H1 (cell line): ENCODE results near the gene SLC24A5. TPM values are rescaled to one million over a fixed set of nuclear protein-coding genes. Genes with fewer than 3 reads are reported as not detected.

Experiments used
- CTCF ChIA-PET: fragments of 300-600 bp; sonication (Branson Sonifier 250); formaldehyde crosslinking; loops from one replicate; lab custom pipeline; 2021; ENCODE audit not compliant: partially characterized antibody; lab: Charles Lee
- POLR2A ChIA-PET: fragments of 300-600 bp; sonication (Branson Sonifier 250); formaldehyde crosslinking; loops from one replicate; lab custom pipeline; 2021; ENCODE audit warnings: inconsistent platforms; ENCODE audit not compliant: partially characterized antibody; lab: Charles Lee
- DNase-seq, 2 experiments: peaks; one replicate each; pipeline versions ENCODE4 v3.0.0 to v3.0.0-alpha.2; 2010 to 2022; ENCODE audit warnings: low spot score in 2 of 2, low read depth in 1 of 2, mixed read lengths in 1 of 2
- FAIRE-seq: peaks from 2 replicates; lab custom pipeline; 2011; peaks lifted over from hg19 to GRCh38; lab: Jason Lieb, UNC
- H2AFZ ChIP-seq: 2 replicates; pipeline ENCODE4 v1.8.1; 2012; ENCODE audit warnings: low read length, inconsistent platforms
- H2AK5ac ChIP-seq: 2 replicates; pipeline ENCODE4 v1.6.1; 2013; ENCODE audit warnings: low read depth, low read length
- H2BK120ac ChIP-seq: replicated peaks from 2 replicates; pipeline ENCODE3; 2013; ENCODE audit warnings: low read depth, low read length, inconsistent platforms
- H2BK12ac ChIP-seq: 2 replicates; pipeline ENCODE4 v1.6.1; 2013; ENCODE audit warnings: low read depth, low read length
- H2BK15ac ChIP-seq: 2 replicates; pipeline ENCODE4 v1.6.1; 2013; ENCODE audit warnings: low read length
- H2BK20ac ChIP-seq: 2 replicates; pipeline ENCODE4 v1.6.1; 2013; ENCODE audit warnings: low read length
- H2BK5ac ChIP-seq: 2 replicates; pipeline ENCODE4 v1.6.1; 2013; ENCODE audit warnings: low read depth, low read length
- H3K14ac ChIP-seq: 2 replicates; pipeline ENCODE4 v1.6.1; 2013; ENCODE audit warnings: inconsistent platforms; ENCODE audit not compliant: insufficient read length
- H3K18ac ChIP-seq: 2 replicates; pipeline ENCODE4 v1.6.1; 2013; ENCODE audit warnings: low read length; ENCODE audit errors: extremely low read depth
- H3K23ac ChIP-seq: 2 replicates; pipeline ENCODE4 v1.6.1; 2013; ENCODE audit warnings: inconsistent platforms; ENCODE audit not compliant: insufficient read length
- H3K23me2 ChIP-seq: 2 replicates; pipeline ENCODE4 v1.6.1; 2013; ENCODE audit warnings: low read depth, low read length
- H3K27ac ChIP-seq: 2 replicates; pipeline ENCODE4 v1.6.1; 2011; ENCODE audit warnings: low read depth, low read length, inconsistent platforms
- H3K27me3 ChIP-seq, 4 experiments: replicated peaks in 1 of 4; 1 replicate in 1 of 4; 2 replicates in 3 of 4; pipeline versions ENCODE4 v1.6.1 to v1.8.1; 2011 to 2013; ENCODE audit warnings: low read length in 3 of 4, mild to moderate bottlenecking in 3 of 4, inconsistent platforms in 2 of 4, mixed read lengths in 2 of 4, moderate library complexity in 1 of 4; ENCODE audit not compliant: control insufficient read depth in 3 of 4, insufficient read depth in 3 of 4; ENCODE audit errors: extremely low read depth in 1 of 4
- H3K36me3 ChIP-seq, 4 experiments: 2 replicates each; pipeline versions ENCODE4 v1.6.1 to v1.8.1; 2011 to 2013; ENCODE audit warnings: mild to moderate bottlenecking in 4 of 4, low read length in 3 of 4, moderate library complexity in 2 of 4, control low read depth in 1 of 4, inconsistent platforms in 1 of 4; ENCODE audit not compliant: insufficient read depth in 4 of 4, control insufficient read depth in 2 of 4
- H3K4ac ChIP-seq: replicated peaks from 2 replicates; pipeline ENCODE3; 2013; ENCODE audit warnings: low read length, low read depth, mixed read lengths, inconsistent platforms; ENCODE audit not compliant: insufficient read length
- H3K4me1 ChIP-seq, 4 experiments: replicated peaks in 1 of 4; 1 replicate in 1 of 4; 2 replicates in 3 of 4; pipeline versions ENCODE4 v1.6.1 to v1.8.1; 2011 to 2013; ENCODE audit warnings: low read length in 3 of 4, inconsistent platforms in 2 of 4, mixed read lengths in 1 of 4; ENCODE audit not compliant: insufficient read depth in 4 of 4, control insufficient read depth in 3 of 4
- H3K4me2 ChIP-seq, 2 experiments: 2 replicates each; pipeline versions ENCODE4 v1.6.1 to v1.8.1; 2011 to 2013; ENCODE audit warnings: low read depth in 2 of 2, low read length in 2 of 2, control low read depth in 1 of 2, inconsistent platforms in 1 of 2, mild to moderate bottlenecking in 1 of 2; ENCODE audit not compliant: insufficient read depth in 1 of 2
- H3K4me3 ChIP-seq, 4 experiments: fragments of 200-600, 300-600 bp in 1 of 4; sonication (generic), shearing (Covaris generic), sonication (Bioruptor Twin) in 1 of 4; 2 replicates each; pipeline versions ENCODE4 v1.5.1 to v1.8.1; 2011 to 2016; ENCODE audit warnings: low read length in 4 of 4, low read depth in 3 of 4, control low read depth in 2 of 4, inconsistent platforms in 2 of 4, mild to moderate bottlenecking in 2 of 4, mixed read lengths in 1 of 4, moderate library complexity in 1 of 4; ENCODE audit not compliant: insufficient read depth in 2 of 4; ENCODE audit errors: extremely low read depth in 1 of 4
- H3K56ac ChIP-seq: replicated peaks from 2 replicates; pipeline ENCODE3; 2013; ENCODE audit warnings: low read depth, mild to moderate bottlenecking, mixed read lengths, low read length, inconsistent platforms; ENCODE audit not compliant: insufficient read length
- H3K79me1 ChIP-seq: 2 replicates; pipeline ENCODE4 v1.6.1; 2013; ENCODE audit warnings: low read depth, low read length, control low read depth
- H3K79me2 ChIP-seq, 2 experiments: 2 replicates each; pipeline versions ENCODE4 v1.6.1 to v1.8.1; 2012 to 2013; ENCODE audit warnings: low read length in 2 of 2, mild to moderate bottlenecking in 2 of 2, inconsistent platforms in 1 of 2; ENCODE audit not compliant: insufficient read depth in 2 of 2, control insufficient read depth in 1 of 2
- H3K9ac ChIP-seq, 4 experiments: replicated peaks in 1 of 4; 1 replicate in 1 of 4; 2 replicates in 3 of 4; pipeline versions ENCODE4 v1.6.1 to v1.8.1; 2011 to 2013; ENCODE audit warnings: low read depth in 3 of 4, low read length in 3 of 4, control low read depth in 2 of 4, mild to moderate bottlenecking in 2 of 4, moderate library complexity in 2 of 4, inconsistent platforms in 1 of 4; ENCODE audit errors: extremely low read depth in 1 of 4
- H3K9me3 ChIP-seq, 2 experiments: 2 replicates each; pipeline versions ENCODE4 v1.6.1 to v1.8.1; 2012 to 2013; ENCODE audit warnings: mild to moderate bottlenecking in 2 of 2, moderate library complexity in 2 of 2, control low read depth in 1 of 2, inconsistent platforms in 1 of 2, low read depth in 1 of 2, low read length in 1 of 2, mixed read lengths in 1 of 2; ENCODE audit not compliant: insufficient read depth in 2 of 2
- H4K20me1 ChIP-seq, 2 experiments: replicated peaks in 1 of 2; 2 replicates each; pipeline versions ENCODE3 to v1.8.1; 2011 to 2013; ENCODE audit warnings: inconsistent platforms in 2 of 2, low read length in 2 of 2, mild to moderate bottlenecking in 1 of 2; ENCODE audit not compliant: insufficient read depth in 2 of 2, control insufficient read depth in 1 of 2
- H4K5ac ChIP-seq: 2 replicates; pipeline ENCODE4 v1.6.1; 2013; ENCODE audit warnings: low read length, low read depth, mixed read lengths, inconsistent platforms; ENCODE audit not compliant: insufficient read length
- H4K8ac ChIP-seq: 2 replicates; pipeline ENCODE4 v1.8.0; 2013; ENCODE audit warnings: mild to moderate bottlenecking, moderate library complexity, low read length, inconsistent platforms; ENCODE audit not compliant: insufficient read depth; ENCODE audit errors: extremely low read depth
- H4K91ac ChIP-seq: replicated peaks from 2 replicates; pipeline ENCODE3; 2013; ENCODE audit warnings: low read length, mixed read lengths, inconsistent platforms; ENCODE audit not compliant: insufficient read length
- ATF2 ChIP-seq: IDR thresholded peaks from 2 replicates; pipeline ENCODE4 v1.6.1; 2012; ENCODE audit warnings: low read length, inconsistent platforms
- BACH1 ChIP-seq: IDR thresholded peaks from 2 replicates; pipeline ENCODE4 v1.6.1; 2012; ENCODE audit warnings: low read length, improper control_type of control experiment
- CHD1 ChIP-seq: IDR thresholded peaks from 2 replicates; pipeline ENCODE4 v1.6.1; 2012; ENCODE audit warnings: low read depth, low read length, improper control_type of control experiment
- EGR1 ChIP-seq: IDR thresholded peaks from 2 replicates; pipeline ENCODE4 v1.6.1; 2011; ENCODE audit warnings: low read depth, low read length, borderline replicate concordance
- EZH2 ChIP-seq: fragments of 200-600 bp; sonication (generic); IDR thresholded peaks from 2 replicates; pipeline ENCODE4 v1.7.1; 2012; ENCODE audit warnings: low read depth, mild to moderate bottlenecking, moderate library complexity, low read length, inconsistent platforms; ENCODE audit not compliant: severe bottlenecking
- RNF2 ChIP-seq: fragments of 200-900, 300-1000 bp; sonication (generic); IDR thresholded peaks from 2 replicates; pipeline ENCODE4 v1.7.1; 2016; ENCODE audit warnings: borderline replicate concordance, low read depth, mild to moderate bottlenecking, antibody characterized with exemption, low read length; ENCODE audit not compliant: poor library complexity, severe bottlenecking; ENCODE audit errors: missing control alignments
- TAF1 ChIP-seq: IDR thresholded peaks from 2 replicates; pipeline ENCODE4 v1.6.1; 2011; ENCODE audit warnings: mild to moderate bottlenecking, low read depth, low read length
- TCF12 ChIP-seq: IDR thresholded peaks from 2 replicates; pipeline ENCODE4 v1.6.1; 2011; ENCODE audit warnings: low read depth, mild to moderate bottlenecking, low read length
- WGBS, 2 experiments: shearing (Covaris generic) in 1 of 2; methylation state at CpG; one replicate each; pipeline versions ENCODE4 v1.1.6 to v1.1.7; 2013 to 2015; ENCODE audit warnings: low lambda C conversion rate in 2 of 2, mixed read lengths in 2 of 2, inconsistent platforms in 1 of 2, low coverage in 1 of 2, missing lambda C conversion rate in 1 of 2; ENCODE audit not compliant: insufficient replicate concordance in 2 of 2, insufficient coverage in 1 of 2, insufficient read length in 1 of 2; ENCODE audit errors: extremely low coverage in 1 of 2, missing lambda C conversion rate in 1 of 2; 5-methylcytosine and 5-hydroxymethylcytosine counted together
- polyA plus RNA-seq, 7 experiments: library from polyadenylated mRNA; depleted of rRNA in 3 of 7; stranded (reverse) in 5 of 7; unstranded in 2 of 7; fragments of >200 nt in 5 of 7; fragments of 200-250 nt in 2 of 7; gene quantifications; 1 replicate in 5 of 7; 2 replicates in 1 of 7; 4 replicates in 1 of 7; pipeline versions ENCODE4 v1.2.1 to v1.2.3, GENCODE V29; 2011 to 2013; ENCODE audit warnings: missing spikeins in 2 of 7, mixed read lengths in 2 of 7
- total RNA-seq: library from RNA; stranded (reverse); fragmentation: NEBNext Ultra II Directional; extraction: Animal tissue kit (Norgen Biotek cat#: 25700); gene quantifications from 2 replicates; pipeline ENCODE4 v1.2.1, GENCODE V29; 2021
- TF ChIP-seq, protein P1 (sequence below), 3 experiments: IDR thresholded peaks; 1 replicate in 2 of 3; 2 replicates in 1 of 3; pipeline versions ENCODE4 v1.5.1 to v1.6.1; 2011; ENCODE audit warnings: low read length in 3 of 3, mild to moderate bottlenecking in 3 of 3, inconsistent platforms in 2 of 3, low read depth in 1 of 3, moderate library complexity in 1 of 3; ENCODE audit not compliant: insufficient read depth in 1 of 3; ENCODE audit errors: control extremely low read depth in 1 of 3

SLC24A5 gene
- total and polyA plus RNA-seq, 2 of the 8 experiments (the other 6 are each of a cell fraction or from before 2014, with no cell fraction given) = not detected

- Histone ChIP-seq H3K18ac (no peak overlapping the region), H3K27me3 (no peaks in the 10 kb centered on the region), H3K23me2 (no peaks in the 10 kb centered on the region; the same call in 1 of the 2 replicates), H2BK12ac (no peak overlapping the region)
- TF ChIP-seq EGR1 (no peak), ATF2 (no peak), EZH2 (no peak), CHD1 (no peak), TAF1 (no peak), RNF2 (no peak), TCF12 (no peak), BACH1 (no peak)
- TF ChIP-seq, protein P1, sequence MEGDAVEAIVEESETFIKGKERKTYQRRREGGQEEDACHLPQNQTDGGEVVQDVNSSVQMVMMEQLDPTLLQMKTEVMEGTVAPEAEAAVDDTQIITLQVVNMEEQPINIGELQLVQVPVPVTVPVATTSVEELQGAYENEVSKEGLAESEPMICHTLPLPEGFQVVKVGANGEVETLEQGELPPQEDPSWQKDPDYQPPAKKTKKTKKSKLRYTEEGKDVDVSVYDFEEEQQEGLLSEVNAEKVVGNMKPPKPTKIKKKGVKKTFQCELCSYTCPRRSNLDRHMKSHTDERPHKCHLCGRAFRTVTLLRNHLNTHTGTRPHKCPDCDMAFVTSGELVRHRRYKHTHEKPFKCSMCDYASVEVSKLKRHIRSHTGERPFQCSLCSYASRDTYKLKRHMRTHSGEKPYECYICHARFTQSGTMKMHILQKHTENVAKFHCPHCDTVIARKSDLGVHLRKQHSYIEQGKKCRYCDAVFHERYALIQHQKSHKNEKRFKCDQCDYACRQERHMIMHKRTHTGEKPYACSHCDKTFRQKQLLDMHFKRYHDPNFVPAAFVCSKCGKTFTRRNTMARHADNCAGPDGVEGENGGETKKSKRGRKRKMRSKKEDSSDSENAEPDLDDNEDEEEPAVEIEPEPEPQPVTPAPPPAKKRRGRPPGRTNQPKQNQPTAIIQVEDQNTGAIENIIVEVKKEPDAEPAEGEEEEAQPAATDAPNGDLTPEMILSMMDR (IDR thresholded peaks at IDR 0.05; ENCODE audit: control extremely low read depth in 1 of 3, insufficient read depth in 1 of 3, low read depth in 1 of 3, low read length in 3 of 3) = no peak
- TF ChIP-seq, all 59 proteins: peak for 0
- Histone ChIP-seq H3K4ac (no peak overlapping the region), H4K5ac (no peak overlapping the region), H3K79me2 (no peaks in the 10 kb centered on the region), H4K20me1 (no peaks in the 10 kb centered on the region), H3K9me3 (no peaks in the 10 kb centered on the region), H3K36me3 (no peaks in the 10 kb centered on the region), H2BK5ac (no peak overlapping the region), H2BK20ac (no peak overlapping the region), H3K4me3 (no peak overlapping the region), H2BK120ac (no peak overlapping the region), H2BK15ac (no peak overlapping the region), H4K8ac (no peak overlapping the region), H2AFZ (no peak overlapping the region), H3K23ac (no peak overlapping the region), H3K14ac (no peak overlapping the region), H3K27ac (no peak overlapping the region), H3K56ac (no peak overlapping the region), H2AK5ac (no peak overlapping the region), H3K79me1 (no peaks in the 10 kb centered on the region), H4K91ac (no peak overlapping the region), H3K4me1 (no peaks in the 10 kb centered on the region), H3K9ac (no peak overlapping the region), H3K4me2 (no peak overlapping the region)
- CTCF ChIA-PET = interaction anchor here (0.9 to 1.2 kb wide), 2 partner anchors 11 to 13 kb away, joined by 3 to 4 read pairs; no protein-coding TSS in a partner anchor
- WGBS, 2 experiments = 86% methylated on average over 4 of the region's 4 CpGs; no CpG with 5 or more reads in 1 of the 2 experiments
- FAIRE-seq (no peak), DNase-seq (no peak)
- POLR2A ChIA-PET = no interaction called here
These were observed 24.4 kb upstream of the SLC24A5 start for GRCh38 chr15:48096355-48096786.
